GM21737 (cell line): Measurements from ENCODE around the gene GLRX3.

Experiments
- ATAC-seq: cut with Tn5 transposase; IDR thresholded peaks from one replicate; pipeline ENCODE4 v1.9.1; 2021; ENCODE audit warnings: mild to moderate bottlenecking, moderate library complexity; ENCODE audit not compliant: unreplicated experiment

The GLRX3 gene

DNA sequence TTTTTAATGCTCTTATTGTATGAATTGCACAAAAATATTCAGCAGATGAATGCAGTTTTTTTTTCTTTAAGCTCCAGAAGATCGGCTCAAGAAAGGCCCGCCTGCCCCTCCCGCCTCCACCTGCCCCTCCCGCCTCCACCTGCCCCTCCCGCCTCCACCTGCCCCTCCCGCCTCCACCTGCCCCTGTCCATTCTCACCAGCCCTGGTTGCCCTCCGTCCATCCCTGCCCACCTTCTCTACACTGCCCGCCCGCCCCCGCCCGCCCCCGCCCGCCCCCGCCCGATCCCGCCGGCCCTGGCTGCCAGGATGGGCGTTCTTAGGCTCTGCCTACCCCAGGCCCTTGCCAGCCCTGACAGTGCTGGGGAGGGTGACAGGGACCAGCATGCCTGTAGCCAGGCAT is 67.4 kb downstream of the GLRX3 start:
- no peak for ATAC-seq

DNA sequence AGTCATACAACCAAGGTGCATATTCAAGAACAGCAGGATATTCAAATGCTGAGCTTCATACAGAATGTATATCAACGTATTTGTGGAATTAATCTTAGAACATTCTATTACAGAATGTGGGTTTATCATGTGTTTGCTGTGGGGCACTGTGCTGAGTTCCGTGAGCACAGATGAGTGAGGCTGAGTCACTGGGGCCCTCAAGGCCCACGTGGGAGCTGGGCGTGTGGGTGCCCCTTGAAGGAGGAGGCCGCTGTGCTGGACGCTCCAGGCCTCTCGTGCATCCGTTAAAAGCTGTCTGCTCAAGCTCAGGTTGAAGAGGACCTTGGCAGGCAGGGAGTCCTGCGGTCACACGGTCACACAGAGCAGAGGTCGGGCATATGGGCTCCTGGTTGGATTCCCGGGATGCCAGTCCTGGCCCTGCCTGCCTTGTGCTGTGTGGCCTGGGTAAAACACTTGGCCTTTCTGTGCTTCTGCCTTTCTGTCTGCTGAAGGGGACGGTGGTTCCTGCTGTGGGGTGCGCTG is 70.1 kb downstream of the GLRX3 start:
- ATAC-seq, result no peak

DNA sequence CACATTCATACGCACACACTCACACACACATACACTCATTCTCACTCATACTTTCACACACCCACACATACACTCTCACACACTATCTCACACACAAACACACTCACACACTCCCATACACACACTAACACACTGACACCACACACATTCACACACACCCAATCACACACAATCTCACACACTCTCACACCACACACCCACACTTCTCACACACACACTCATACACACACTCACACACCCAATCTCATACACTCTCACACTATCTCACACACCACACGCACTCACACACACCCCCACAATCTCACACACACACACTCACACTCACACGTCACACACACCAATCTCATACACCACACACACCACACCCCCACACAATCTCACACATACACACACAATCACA is 71.0 kb downstream of the GLRX3 start:
- no peak for ATAC-seq

DNA sequence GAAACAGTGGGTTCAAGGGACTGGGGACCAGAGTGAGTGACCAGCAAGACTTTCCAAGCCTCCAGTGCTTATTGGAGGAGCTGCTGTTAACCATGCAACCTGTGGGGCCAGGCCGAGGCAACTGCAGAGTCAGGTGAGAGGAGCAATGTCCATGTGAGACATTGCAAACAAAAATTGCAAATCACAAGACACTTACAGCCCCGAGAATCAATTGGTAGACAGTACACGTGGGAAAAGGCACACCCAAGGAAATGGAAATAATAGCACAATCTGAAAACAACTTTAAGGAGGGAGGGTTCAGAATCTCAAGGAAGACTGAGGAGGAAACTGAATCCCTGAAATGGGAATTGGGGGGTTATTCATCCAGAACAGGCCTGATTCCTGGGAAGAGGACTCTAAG is 72.6 kb downstream of the GLRX3 start:
- ATAC-seq, result no peak

DNA sequence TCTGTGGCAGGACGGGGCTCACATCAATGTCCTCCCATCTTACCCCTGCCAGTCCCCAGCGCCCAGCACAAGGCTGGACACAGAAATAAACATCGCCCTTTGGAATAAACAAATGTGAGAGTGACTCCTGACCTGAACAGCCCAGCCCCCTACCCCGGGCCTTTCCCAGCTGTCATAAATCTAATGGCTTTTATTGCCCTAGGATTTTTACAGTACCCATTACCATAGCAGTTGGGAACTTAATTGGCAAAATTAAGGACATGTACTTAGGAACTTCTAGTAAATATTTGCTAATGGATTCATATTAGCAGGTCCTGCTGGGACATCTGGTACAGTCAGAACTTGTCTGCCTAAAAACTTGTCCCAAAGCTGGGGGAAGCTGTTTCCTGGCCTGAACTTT is 76.6 kb downstream of the GLRX3 start:
- ATAC-seq, result no peak

DNA sequence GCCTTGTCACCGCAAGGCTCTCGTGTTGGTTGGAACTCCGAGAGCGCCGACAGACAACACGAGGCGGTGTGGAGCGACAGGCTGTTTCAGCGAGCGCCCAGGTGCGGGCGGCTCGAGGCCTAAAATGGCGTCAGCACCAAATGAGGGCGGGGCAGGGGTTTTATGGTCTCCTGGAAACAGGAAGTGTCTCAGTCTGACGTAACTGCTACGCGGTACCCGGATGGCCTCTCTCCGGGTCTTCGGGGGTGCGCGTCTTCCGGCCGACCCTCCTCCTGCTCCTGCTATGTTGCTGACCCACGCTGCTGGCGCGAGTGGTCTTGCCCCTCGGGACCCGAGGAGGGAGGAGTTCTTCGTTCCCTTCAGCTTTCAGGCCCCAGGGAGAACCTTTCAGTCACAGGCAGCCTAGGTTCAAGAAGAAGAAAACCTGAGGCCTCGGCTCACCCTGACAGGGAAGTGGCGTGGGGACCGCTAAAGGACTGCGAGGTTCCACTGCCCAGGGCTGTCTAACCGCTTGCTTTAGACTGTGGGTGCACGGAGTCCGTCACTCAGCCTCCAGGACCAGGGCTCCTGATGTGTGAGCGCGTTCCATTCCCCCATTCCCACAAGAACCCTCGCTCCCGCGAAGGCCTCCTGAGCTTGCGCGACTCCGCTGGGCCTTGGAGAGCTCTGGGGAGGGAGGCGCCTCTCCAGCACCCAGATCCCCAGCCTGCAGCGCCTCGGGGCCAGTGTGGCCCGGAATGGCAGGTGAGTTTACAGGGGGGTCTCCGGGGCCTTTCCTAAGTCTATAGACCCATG is 77.3 kb downstream of the GLRX3 start:
- ATAC-seq, result no peak

DNA sequence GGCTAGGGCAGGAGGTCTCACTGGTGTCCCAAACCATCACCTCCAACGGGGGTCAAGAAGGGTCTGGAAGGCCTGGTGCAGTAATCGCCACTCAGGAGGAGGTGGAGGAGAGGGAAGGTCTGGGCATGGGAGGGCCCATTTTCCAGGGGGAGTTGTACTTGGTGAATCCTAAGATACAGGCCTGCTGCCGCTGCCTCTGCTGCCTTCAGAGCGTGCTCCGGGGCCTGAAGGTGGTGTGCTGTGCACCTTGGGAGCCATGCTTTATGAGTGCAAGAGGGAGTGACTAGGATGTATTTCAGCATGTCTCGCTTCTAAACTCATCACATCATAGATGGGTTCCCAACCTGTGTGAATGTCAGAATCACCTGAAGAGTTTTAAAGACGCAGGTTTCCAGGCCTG is 78.2 kb downstream of the GLRX3 start:
- ATAC-seq, result no peak

DNA sequence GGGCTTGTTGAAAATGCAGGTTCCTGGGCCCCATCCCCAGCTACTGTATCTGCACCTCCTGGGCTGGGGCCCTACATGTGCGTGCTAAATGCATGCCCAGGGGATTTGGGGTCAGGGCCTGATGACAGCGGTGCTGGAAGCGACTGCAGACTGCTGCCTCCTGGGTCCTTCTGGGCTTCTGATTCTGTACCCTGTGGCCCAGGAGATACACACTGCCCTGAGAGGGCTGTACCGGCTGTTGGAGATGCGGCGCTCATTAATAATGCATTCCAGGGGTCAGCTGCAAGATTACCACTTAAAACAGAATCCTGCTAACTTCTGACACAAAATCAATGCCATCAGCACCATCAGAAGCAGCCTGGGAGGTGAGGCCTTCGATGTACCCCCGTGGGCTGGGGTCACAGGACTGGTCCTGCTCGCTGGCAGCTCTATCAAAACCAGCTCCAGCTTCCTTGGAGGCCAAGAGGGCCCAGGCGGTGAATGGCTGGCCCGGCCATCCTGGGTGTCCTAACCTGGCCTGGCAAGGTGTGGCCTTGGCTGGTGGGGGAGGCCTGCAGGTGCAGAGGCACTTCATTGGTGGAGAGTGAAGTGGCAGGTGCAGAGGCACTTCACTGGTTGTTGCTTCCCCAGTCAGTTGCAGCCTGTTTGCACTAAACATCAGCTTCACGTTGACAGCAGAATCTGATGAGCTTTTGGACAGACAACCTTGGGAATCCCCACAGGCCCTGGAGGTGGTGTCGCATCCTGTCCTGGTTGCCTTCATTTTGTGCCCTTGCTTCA is 79.2 kb downstream of the GLRX3 start:
- ATAC-seq, result no peak

DNA sequence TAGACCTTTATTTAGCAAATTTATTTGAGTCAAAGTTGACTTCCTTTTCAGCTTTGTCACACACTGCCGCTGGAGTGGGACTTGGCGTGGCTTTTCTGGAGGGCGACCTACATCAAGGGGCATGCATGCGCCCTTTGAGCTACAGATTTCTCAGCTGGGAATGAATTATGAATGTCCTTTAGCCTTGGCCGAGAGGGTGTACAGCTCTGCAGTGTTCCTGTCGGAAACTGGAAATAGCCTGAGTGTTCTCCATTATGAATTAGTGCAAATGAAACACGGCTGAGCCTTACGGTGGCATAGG is 79.7 kb downstream of the GLRX3 start:
- no peak for ATAC-seq

DNA sequence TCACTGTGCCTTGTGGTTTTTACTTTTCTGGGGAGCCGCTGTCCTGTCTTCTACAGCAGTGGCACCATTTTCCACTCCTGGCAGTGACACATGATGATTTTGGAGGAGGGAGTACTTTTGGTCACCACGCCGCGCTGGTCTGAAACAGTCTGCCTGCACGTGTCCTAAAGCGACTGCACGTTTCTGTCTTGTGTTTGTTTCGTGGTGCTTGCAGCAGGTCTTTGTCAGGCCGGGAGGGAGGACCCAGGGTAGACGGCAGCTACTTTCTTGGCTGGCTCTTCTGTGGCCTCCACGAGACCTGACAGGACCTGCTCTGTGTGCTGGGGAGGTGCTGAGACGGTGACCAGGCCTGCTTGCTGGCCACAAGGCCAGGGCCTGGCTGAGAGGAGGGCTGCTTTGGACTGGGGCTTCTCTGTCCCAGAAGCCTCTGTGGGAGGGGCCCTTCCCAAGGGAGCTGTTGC is 82.0 kb downstream of the GLRX3 start:
- ATAC-seq, result no peak

DNA sequence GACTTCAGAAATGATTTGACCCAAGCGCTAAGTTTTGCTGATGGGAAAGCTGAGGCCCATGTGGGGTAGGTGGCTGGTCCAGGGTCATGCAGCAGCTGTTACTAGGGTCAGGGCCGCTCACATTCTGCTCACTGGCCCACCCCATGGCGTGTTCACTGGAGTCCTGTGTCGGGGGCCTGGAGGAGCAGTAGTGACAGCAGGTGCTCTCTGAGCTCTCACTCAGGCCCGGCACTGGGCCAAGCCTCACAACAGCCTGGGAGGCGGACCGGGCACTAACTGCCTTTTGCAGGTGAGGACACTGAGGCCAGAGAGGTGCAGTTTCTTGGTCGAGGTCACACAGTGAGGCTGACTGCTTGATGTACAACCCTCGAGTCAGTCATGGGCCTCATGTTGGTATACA is 82.7 kb downstream of the GLRX3 start:
- ATAC-seq, result no peak

DNA sequence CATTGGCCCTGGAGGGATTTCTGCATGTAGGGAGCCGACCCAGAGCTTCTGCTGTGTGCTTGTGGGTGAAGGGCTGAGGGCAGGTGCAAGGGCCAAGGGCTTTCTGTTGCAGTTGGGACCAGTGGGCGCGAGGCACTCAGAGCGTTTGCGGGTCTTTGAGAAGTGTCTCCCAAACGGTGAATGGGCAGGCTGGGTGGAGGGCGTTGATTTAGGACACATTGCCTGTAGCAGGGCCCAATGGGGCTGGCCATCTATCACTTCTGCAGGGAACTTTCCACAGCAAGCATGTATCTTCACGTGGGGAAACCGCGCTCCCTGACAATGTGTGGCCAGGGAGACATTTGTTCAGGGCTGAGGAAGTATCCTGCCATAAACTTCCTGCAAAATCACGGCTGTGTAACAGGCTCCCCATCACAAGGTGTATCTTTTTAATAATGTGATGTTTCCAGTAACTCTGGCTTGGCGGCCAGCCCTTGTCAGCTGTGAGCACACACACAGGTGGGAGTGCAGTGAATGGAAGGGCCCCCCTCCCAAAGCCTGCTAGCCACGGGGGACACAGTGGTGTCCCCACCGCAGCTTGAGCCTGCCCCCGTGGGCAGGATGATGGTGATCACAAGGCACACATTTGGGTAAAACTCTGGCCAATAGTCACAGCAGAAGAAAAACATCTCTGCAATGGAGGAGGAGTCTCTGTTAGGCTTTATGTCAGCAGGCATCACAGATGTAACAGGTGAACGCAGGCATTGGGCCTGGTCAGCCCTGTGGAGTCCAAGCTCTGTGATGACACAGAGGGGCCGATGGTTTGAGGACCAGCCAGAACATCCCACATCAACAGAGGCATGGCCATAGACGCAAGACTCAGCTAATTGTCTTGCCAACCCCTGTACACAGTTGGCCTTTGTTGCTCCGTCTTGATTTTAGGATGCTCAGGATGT is 84.3 kb downstream of the GLRX3 start:
- ATAC-seq, result no peak

DNA sequence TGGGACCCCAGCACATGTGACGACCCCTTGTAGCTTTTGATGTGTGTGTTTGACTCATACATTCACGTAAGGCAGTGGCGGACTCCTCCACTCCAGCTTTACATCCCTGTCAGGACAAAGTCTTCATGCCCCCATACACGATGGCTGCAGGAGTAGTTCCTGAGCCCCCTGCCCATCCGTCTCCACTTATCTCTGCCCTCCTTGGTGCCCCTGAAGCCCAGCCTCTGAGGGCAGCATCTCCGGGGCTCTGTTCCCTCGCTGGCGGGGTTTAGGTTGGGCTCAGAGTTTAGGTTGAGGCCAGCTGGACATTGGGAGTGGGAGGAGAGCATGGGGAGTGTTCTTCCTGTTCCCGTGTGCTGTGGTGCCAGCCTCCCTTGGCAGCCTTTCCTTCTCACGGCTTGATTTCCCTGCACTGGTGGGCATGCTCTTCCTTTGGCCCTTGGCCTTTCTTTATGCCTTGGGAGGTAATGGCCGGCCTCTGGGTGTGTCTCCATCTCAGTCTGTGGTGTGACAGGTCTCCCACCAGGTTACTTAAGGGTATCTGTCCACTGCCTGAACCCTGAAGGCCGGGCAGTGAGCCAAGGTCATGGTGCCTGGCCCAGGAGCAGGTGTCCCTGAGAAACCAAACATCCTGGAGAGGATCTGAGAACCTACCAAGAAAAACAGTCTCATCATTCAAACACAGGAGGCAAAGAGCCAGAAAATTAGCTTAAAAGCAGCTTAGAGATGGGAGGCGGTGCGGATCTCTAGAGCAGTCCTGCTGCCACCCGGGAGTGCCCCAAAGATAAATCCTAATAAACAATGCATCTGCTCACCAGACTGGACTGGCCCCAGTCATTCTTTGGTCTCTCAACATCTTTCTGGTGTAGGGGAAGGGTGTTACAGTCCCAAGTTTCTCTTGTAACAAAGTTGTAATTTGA is 85.5 kb downstream of the GLRX3 start:
- no peak for ATAC-seq

DNA sequence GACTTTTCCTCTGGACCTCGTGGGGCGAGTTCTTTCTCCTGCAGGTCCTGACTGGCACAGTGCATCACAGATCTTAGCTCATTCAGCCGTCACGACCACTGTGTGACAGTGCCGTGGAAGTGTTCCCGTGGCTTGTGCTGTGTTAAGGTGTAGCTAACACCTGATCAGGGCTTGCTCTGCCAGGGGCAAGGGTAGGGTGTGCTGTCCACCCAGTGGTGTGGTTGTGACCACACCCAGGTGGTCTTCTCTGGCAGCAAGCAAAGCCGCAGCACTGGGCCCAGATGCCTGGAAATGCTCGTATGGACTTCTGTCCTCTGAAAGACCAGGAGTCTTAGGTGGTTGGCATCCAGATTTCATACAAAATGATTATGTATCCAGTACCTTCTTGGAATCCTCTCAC is 86.2 kb downstream of the GLRX3 start:
- no peak for ATAC-seq

DNA sequence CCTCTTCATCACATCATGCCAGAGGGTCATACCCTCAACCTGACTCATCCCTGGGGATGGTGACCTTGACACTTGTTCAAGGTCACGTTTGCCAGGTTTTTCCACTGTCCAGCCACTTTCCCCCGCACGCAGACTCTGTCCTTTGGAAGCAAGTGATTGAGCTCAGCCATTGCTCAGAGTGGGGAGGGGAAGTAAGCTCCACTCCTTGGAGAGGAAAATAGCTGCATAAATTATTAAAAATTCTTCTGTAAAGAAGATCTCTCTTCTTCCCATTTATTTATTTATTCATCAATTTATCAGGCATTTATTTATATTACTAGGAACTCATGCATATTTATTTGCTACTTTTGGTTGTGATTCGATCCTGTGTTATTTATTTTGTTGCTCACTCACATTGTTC is 88.0 kb downstream of the GLRX3 start:
- ATAC-seq, result no peak

DNA sequence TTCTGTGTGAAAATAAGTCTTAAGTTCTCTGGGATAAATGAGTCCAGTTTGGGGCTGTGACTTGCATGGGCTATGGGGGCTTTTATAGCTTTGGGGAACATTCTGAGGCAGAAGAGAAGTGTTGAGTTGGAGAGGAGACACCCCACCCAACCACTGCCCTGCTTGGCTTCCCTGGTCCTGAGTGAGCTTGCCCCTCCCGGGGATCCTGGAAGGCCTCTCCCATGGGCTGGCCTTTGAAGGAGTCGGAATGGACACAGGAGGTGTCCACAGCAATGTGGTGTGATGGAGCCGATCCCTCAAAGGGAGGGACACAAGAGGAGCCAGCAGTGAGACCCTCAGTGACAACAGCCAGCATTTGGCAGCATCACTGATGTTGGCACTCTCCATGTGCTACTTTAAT is 89.8 kb downstream of the GLRX3 start:
- no peak for ATAC-seq

DNA sequence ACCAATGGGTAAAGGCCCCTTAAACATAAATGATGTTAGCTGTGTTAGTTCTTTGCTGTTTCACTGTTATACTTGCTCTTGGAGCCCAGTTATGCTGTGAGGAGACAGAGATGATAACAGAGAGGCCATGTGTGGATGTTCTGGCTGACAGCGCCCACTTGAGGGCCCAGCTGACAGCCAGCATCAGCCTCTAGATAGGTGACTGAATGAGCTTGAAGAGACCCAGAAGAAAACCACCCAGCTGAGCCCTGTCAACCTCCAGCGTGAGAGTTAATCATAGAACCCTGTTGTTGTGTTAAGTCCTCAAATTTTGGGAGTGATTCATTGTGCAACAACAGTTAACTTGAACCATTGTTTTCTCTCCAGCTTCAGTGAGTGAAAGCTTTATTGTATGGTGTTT is 91.7 kb downstream of the GLRX3 start:
- ATAC-seq, result no peak
